Panc1 (cell line): ENCODE data around the gene BNIP3.

Source experiments
- CTCF ChIP-seq: fragments of 450-650 bp; IDR thresholded peaks from 2 replicates; pipeline ENCODE4 v1.5.1; 2017; ENCODE audit warnings: mild to moderate bottlenecking
- POLR2AphosphoS5 ChIP-seq: IDR thresholded peaks from 2 replicates; pipeline ENCODE4 v1.6.1; 2012; ENCODE audit warnings: mild to moderate bottlenecking, low read depth, low read length, moderate library complexity
- REST ChIP-seq, 2 experiments: IDR thresholded peaks; 2 replicates each; pipeline ENCODE4 v1.6.1; 2011 to 2012; ENCODE audit warnings: low read depth in 2 of 2, control low read depth in 1 of 2, low read length in 1 of 2, mild to moderate bottlenecking in 1 of 2, moderate library complexity in 1 of 2; ENCODE audit not compliant: insufficient read depth in 1 of 2
- TCF7L2 ChIP-seq: IDR thresholded peaks from 2 replicates; pipeline ENCODE4 v1.6.1; 2011; ENCODE audit warnings: mild to moderate bottlenecking, low read depth, low read length, inconsistent platforms

GRCh38 chr10:131972474-131973071, 9.2 kb downstream of the BNIP3 start:
- no peak for TF ChIP-seq POLR2AphosphoS5
- no peak for TF ChIP-seq CTCF
- TF ChIP-seq REST (IDR thresholded peaks at IDR 0.05; ENCODE audit: insufficient read depth in 1 of 2, low read depth in 2 of 2, low read length in 1 of 2): no peak
- TF ChIP-seq TCF7L2: no peak
